ENCODE data around the gene VKORC1L1. TPM values are rescaled to one million over a fixed set of nuclear protein-coding genes. Genes with fewer than 3 reads are reported as not detected.
"Not testable (repeated sequence)": the region's sequence is repeated elsewhere in the genome, so short reads cannot be mapped to it uniquely, and the experiment has no call there.

Gene VKORC1L1
- total RNA-seq, 1 donor from 2014 or later: 16.0 TPM

GRCh38 chr7:65892161-65892560 is 19.3 kb downstream of the VKORC1L1 start:
- Mint-ChIP-seq H3K4me3 (no peak overlapping the region), H3K4me1 (no peaks in the 10 kb centered on the region), H3K27me3 (ENCODE audit: insufficient read depth, low read depth) (no peaks in the 10 kb centered on the region), H3K27ac (no peak overlapping the region), H3K36me3 (peaks cover 8% of the 10 kb centered on the region), H3K9me3 (no peaks in the 10 kb centered on the region)
- no peak overlapping the region for H3K27ac ChIP-seq
- H3K9ac ChIP-seq: no peak overlapping the region
- H3K9me3 ChIP-seq (ENCODE audit: low read depth): no peaks in the 10 kb centered on the region
- H4K20me1 ChIP-seq (ENCODE audit: low read depth): peaks cover 6% of the 10 kb centered on the region
- no peak overlapping the region for H2AFZ ChIP-seq (replicated peaks)
- DNase-seq (ENCODE audit: low spot score): no peak
- TF ChIP-seq EZH2 (IDR thresholded peaks at IDR 0.05) (no peak), EZH2phosphoT487 (IDR thresholded peaks at IDR 0.05) (no peak)
- TF ChIP-seq, protein P1, sequence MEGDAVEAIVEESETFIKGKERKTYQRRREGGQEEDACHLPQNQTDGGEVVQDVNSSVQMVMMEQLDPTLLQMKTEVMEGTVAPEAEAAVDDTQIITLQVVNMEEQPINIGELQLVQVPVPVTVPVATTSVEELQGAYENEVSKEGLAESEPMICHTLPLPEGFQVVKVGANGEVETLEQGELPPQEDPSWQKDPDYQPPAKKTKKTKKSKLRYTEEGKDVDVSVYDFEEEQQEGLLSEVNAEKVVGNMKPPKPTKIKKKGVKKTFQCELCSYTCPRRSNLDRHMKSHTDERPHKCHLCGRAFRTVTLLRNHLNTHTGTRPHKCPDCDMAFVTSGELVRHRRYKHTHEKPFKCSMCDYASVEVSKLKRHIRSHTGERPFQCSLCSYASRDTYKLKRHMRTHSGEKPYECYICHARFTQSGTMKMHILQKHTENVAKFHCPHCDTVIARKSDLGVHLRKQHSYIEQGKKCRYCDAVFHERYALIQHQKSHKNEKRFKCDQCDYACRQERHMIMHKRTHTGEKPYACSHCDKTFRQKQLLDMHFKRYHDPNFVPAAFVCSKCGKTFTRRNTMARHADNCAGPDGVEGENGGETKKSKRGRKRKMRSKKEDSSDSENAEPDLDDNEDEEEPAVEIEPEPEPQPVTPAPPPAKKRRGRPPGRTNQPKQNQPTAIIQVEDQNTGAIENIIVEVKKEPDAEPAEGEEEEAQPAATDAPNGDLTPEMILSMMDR (IDR thresholded peaks at IDR 0.05): no peak
- no peaks in the 10 kb centered on the region for H3K4me1 ChIP-seq
- H3F3A ChIP-seq (ENCODE audit: low read depth): no peaks in the 10 kb centered on the region
- H3K79me2 ChIP-seq (ENCODE audit: low read depth): peaks cover 15% of the 10 kb centered on the region
- H3K4me2 ChIP-seq: no peak overlapping the region
- H3K36me3 ChIP-seq: no peaks in the 10 kb centered on the region
- H3K27me3 ChIP-seq: no peaks in the 10 kb centered on the region
- no peak overlapping the region for H3K4me3 ChIP-seq

DNA sequence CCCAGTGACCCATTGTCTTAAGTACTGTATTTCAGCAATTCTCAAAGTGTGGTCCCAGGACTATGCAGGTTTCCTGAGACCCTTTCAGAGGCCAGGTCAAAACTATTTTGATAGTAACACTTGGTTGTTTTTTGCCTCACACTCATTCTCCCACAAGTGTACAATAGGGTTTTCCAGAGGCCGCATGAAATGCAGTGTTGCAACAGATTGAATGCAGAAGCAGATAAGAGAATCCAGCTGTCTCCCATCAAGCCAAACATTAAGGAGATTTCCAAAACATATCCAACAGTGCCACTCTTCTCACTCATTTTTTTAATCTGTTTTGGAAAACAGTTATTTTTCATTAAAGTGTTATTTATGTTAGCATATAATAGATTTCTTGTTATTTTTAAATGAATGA is 20.0 kb downstream of the VKORC1L1 start:
- no peaks in the 10 kb centered on the region for H3K9me3 ChIP-seq (ENCODE audit: low read depth)
- Mint-ChIP-seq H3K27me3 (ENCODE audit: insufficient read depth, low read depth) (no peaks in the 10 kb centered on the region), H3K4me1 (no peaks in the 10 kb centered on the region), H3K27ac (no peak overlapping the region), H3K36me3 (peaks cover 8% of the 10 kb centered on the region), H3K4me3 (no peak overlapping the region), H3K9me3 (no peaks in the 10 kb centered on the region)
- H3K9ac ChIP-seq: no peak overlapping the region
- DNase-seq (ENCODE audit: low spot score): no peak
- no peak for TF ChIP-seq EZH2phosphoT487 (IDR thresholded peaks at IDR 0.05)
- TF ChIP-seq, protein P1 (IDR thresholded peaks at IDR 0.05): no peak
- TF ChIP-seq EZH2 (IDR thresholded peaks at IDR 0.05): no peak
- no peak overlapping the region for H3K27ac ChIP-seq
- no peaks in the 10 kb centered on the region for H3F3A ChIP-seq (ENCODE audit: low read depth)
- no peaks in the 10 kb centered on the region for H3K4me1 ChIP-seq
- no peak overlapping the region for H3K4me3 ChIP-seq
- peaks cover 8% of the 10 kb centered on the region for H3K79me2 ChIP-seq (ENCODE audit: low read depth)
- H3K4me2 ChIP-seq: no peak overlapping the region
- H4K20me1 ChIP-seq (ENCODE audit: low read depth): peaks cover 6% of the 10 kb centered on the region
- no peaks in the 10 kb centered on the region for H3K36me3 ChIP-seq
- H2AFZ ChIP-seq (replicated peaks): no peak overlapping the region
- no peaks in the 10 kb centered on the region for H3K27me3 ChIP-seq

GRCh38 chr7:65896279-65896870 is 23.5 kb downstream of the VKORC1L1 start:
- H4K20me1 ChIP-seq (ENCODE audit: low read depth): no peaks in the 10 kb centered on the region
- peak overlapping the region; percentile 66 for H3K27ac Mint-ChIP-seq
- no peaks in the 10 kb centered on the region for H3K9me3 ChIP-seq (ENCODE audit: low read depth)
- no peak overlapping the region for H3K4me2 ChIP-seq
- no peaks in the 10 kb centered on the region for H3K4me1 Mint-ChIP-seq
- peaks cover 7% of the 10 kb centered on the region for H3K9me3 Mint-ChIP-seq
- no peaks in the 10 kb centered on the region for H3K4me1 ChIP-seq
- H3K27me3 ChIP-seq: no peaks in the 10 kb centered on the region
- no peaks in the 10 kb centered on the region for H3K36me3 ChIP-seq
- H3F3A ChIP-seq (ENCODE audit: low read depth): no peaks in the 10 kb centered on the region
- H3K79me2 ChIP-seq (ENCODE audit: low read depth): no peaks in the 10 kb centered on the region
- no peak for DNase-seq (ENCODE audit: low spot score)
- TF ChIP-seq EZH2 (IDR thresholded peaks at IDR 0.05) (no peak), EZH2phosphoT487 (IDR thresholded peaks at IDR 0.05) (no peak)
- TF ChIP-seq, protein P1 (IDR thresholded peaks at IDR 0.05): no peak
- no peak overlapping the region for H3K4me3 Mint-ChIP-seq
- H3K27ac ChIP-seq: no peak overlapping the region
- H3K4me3 ChIP-seq: no peak overlapping the region
- no peak overlapping the region for H3K9ac ChIP-seq
- H3K36me3 Mint-ChIP-seq: peaks cover 15% of the 10 kb centered on the region
- H2AFZ ChIP-seq (replicated peaks): no peak overlapping the region
- H3K27me3 Mint-ChIP-seq (ENCODE audit: insufficient read depth, low read depth): no peaks in the 10 kb centered on the region

DNA sequence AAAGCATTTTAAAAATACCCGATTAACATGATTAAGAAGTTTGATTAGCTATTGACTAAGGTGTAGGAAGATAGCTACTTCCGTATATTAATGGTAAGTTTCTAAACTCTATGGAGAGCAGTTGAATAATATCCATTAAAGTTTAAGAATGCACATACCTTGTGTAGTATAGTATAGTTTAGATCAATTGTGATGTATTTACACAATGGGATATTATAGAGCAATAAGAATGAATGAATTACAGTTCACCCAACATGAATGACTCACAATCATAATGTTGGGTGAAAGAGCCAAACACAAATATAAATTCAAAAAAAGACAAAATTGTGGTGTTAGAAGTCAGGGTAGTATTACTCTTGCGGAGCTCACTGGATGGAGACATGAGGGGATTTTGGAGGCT is 24.4 kb downstream of the VKORC1L1 start:
- not testable (repeated sequence) for H3K79me2 ChIP-seq (ENCODE audit: low read depth); H4K20me1 ChIP-seq (ENCODE audit: low read depth); H3K4me3 Mint-ChIP-seq; H3K27me3 Mint-ChIP-seq (ENCODE audit: insufficient read depth, low read depth); H3K9ac ChIP-seq; H2AFZ ChIP-seq (replicated peaks); H3K4me1 Mint-ChIP-seq; H3F3A ChIP-seq (ENCODE audit: low read depth); H3K9me3 ChIP-seq (ENCODE audit: low read depth); H3K27ac ChIP-seq; H3K27ac Mint-ChIP-seq; H3K36me3 ChIP-seq; H3K4me1 ChIP-seq; DNase-seq (ENCODE audit: low spot score); H3K4me2 ChIP-seq; H3K27me3 ChIP-seq; H3K4me3 ChIP-seq
- Mint-ChIP-seq H3K36me3 (peaks cover 21% of the 10 kb centered on the region), H3K9me3 (peaks cover 14% of the 10 kb centered on the region)

- not testable (repeated sequence) for H3K4me3 ChIP-seq; H3K27ac Mint-ChIP-seq; H3K4me3 Mint-ChIP-seq; H3K4me2 ChIP-seq; DNase-seq (ENCODE audit: low spot score); H3K27me3 Mint-ChIP-seq (ENCODE audit: insufficient read depth, low read depth); H3K4me1 ChIP-seq; H3K27me3 ChIP-seq; H3K27ac ChIP-seq; H2AFZ ChIP-seq (replicated peaks); H3K9me3 ChIP-seq (ENCODE audit: low read depth); H3K4me1 Mint-ChIP-seq; H4K20me1 ChIP-seq (ENCODE audit: low read depth); H3K36me3 ChIP-seq; H3F3A ChIP-seq (ENCODE audit: low read depth); H3K9ac ChIP-seq; H3K79me2 ChIP-seq (ENCODE audit: low read depth)
- Mint-ChIP-seq H3K36me3 (peaks cover 22% of the 10 kb centered on the region), H3K9me3 (peaks cover 21% of the 10 kb centered on the region)
These were observed 26.0 kb downstream of the VKORC1L1 start for GRCh38 chr7:65898677-65899447.

Measured in neural progenitor cell (in vitro differentiated cells).